DND-41 (cell line): ENCODE results near the gene CTDSP2.

Experiments used
- EZH2 ChIP-seq: IDR thresholded peaks from 3 replicates; pipeline ENCODE4 v1.6.1; 2012; ENCODE audit warnings: borderline replicate concordance, low read depth, mild to moderate bottlenecking, moderate library complexity, low read length, inconsistent platforms; ENCODE audit not compliant: severe bottlenecking
- TF ChIP-seq, protein P1 (sequence below): IDR thresholded peaks from 2 replicates; pipeline ENCODE4 v1.5.1; 2012; ENCODE audit warnings: borderline replicate concordance, low read length, moderate library complexity, mild to moderate bottlenecking; ENCODE audit not compliant: poor library complexity, severe bottlenecking; ENCODE audit errors: extremely low read depth

- TF ChIP-seq, protein P1, sequence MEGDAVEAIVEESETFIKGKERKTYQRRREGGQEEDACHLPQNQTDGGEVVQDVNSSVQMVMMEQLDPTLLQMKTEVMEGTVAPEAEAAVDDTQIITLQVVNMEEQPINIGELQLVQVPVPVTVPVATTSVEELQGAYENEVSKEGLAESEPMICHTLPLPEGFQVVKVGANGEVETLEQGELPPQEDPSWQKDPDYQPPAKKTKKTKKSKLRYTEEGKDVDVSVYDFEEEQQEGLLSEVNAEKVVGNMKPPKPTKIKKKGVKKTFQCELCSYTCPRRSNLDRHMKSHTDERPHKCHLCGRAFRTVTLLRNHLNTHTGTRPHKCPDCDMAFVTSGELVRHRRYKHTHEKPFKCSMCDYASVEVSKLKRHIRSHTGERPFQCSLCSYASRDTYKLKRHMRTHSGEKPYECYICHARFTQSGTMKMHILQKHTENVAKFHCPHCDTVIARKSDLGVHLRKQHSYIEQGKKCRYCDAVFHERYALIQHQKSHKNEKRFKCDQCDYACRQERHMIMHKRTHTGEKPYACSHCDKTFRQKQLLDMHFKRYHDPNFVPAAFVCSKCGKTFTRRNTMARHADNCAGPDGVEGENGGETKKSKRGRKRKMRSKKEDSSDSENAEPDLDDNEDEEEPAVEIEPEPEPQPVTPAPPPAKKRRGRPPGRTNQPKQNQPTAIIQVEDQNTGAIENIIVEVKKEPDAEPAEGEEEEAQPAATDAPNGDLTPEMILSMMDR: no peak
- TF ChIP-seq EZH2: no peak
Measured at GRCh38 chr12:57841445-57841844, 5.1 kb downstream of the CTDSP2 start.
